Nucleus accumbens (tissue), 56 donors: Measurements from ENCODE around the gene LRMDA.

ENCODE experiments used
- DNase-seq, 56 donors: peaks; one replicate each; lab custom pipeline; 2025; lab: John Stamatoyannopoulos, UW

The LRMDA gene

GRCh38 chr10:76080451-76080850 lies 649.0 kb downstream of the LRMDA start:
- DNase-seq, result no peak

- DNase-seq, result no peak
These were observed 649.6 kb downstream of the LRMDA start for GRCh38 chr10:76080991-76081390.

- no peak for DNase-seq
These were observed 650.8 kb downstream of the LRMDA start for GRCh38 chr10:76082232-76082631.

GRCh38 chr10:76082956-76083355 lies 651.5 kb downstream of the LRMDA start:
- DNase-seq, result no peak

GRCh38 chr10:76085002-76085816 lies 653.8 kb downstream of the LRMDA start:
- no peak for DNase-seq

- no peak for DNase-seq
These were observed 654.4 kb downstream of the LRMDA start for GRCh38 chr10:76085817-76086167.

- no peak for DNase-seq
These were observed 654.8 kb downstream of the LRMDA start for GRCh38 chr10:76086170-76086760.

- DNase-seq, result no peak
These were observed 655.6 kb downstream of the LRMDA start for GRCh38 chr10:76086761-76087639.

- no peak for DNase-seq
These were observed 656.6 kb downstream of the LRMDA start for GRCh38 chr10:76088008-76088407.

- DNase-seq, result no peak
These were observed 657.6 kb downstream of the LRMDA start for GRCh38 chr10:76088980-76089379.

GRCh38 chr10:76089556-76090180 lies 658.2 kb downstream of the LRMDA start:
- DNase-seq, result no peak

- no peak for DNase-seq
These were observed 660.5 kb downstream of the LRMDA start for GRCh38 chr10:76091926-76092325.

GRCh38 chr10:76106611-76107010 lies 675.2 kb downstream of the LRMDA start:
- no peak for DNase-seq

- no peak for DNase-seq
These were observed 677.3 kb downstream of the LRMDA start for GRCh38 chr10:76108563-76109359.

- no peak for DNase-seq
These were observed 680.0 kb downstream of the LRMDA start for GRCh38 chr10:76111404-76111803.

GRCh38 chr10:76111986-76112825 lies 680.8 kb downstream of the LRMDA start:
- no peak for DNase-seq

GRCh38 chr10:76112826-76113150 lies 681.4 kb downstream of the LRMDA start:
- DNase-seq, result no peak

- no peak for DNase-seq
These were observed 682.5 kb downstream of the LRMDA start for GRCh38 chr10:76113952-76114351.

GRCh38 chr10:76114581-76115001 lies 683.2 kb downstream of the LRMDA start:
- no peak for DNase-seq
